PC-3 (cell line): ENCODE measurements around the gene TEFM. TPM values are rescaled to one million over a fixed set of nuclear protein-coding genes. Genes with fewer than 3 reads are reported as not detected.

Experiments used
- ATAC-seq: fragments of 200-7000 bp; cut with Tn5 transposase; 2 replicates; pipeline ENCODE4 v1.9.1; 2020; ENCODE audit warnings: mild to moderate bottlenecking, moderate library complexity
- BruUV-seq: library from RNA; stranded (reverse); fragments of 400-500 nt; replicated peaks from 2 replicates; lab custom pipeline; 2021; lab: Mats Ljungman, UMichigan
- CTCF ChIA-PET: fragments of 300-600 bp; sonication (Branson Sonifier 250); formaldehyde crosslinking; loops from one replicate; lab custom pipeline; 2022; ENCODE audit warnings: antibody characterized with exemption; lab: Charles Lee
- POLR2A ChIA-PET: fragments of 300-600 bp; sonication (Branson Sonifier 250); formaldehyde crosslinking; loops from one replicate; lab custom pipeline; 2022; ENCODE audit warnings: antibody characterized with exemption; ENCODE audit not compliant: unreplicated experiment; lab: Charles Lee
- DNase-seq: peaks from one replicate; pipeline ENCODE4 v3.0.0-alpha.2; 2015
- H2AFZ ChIP-seq: fragments of 300-600 bp; sonication (generic); 2 replicates; pipeline ENCODE4 v1.6.0; 2016; ENCODE audit warnings: antibody characterized with exemption, low read length
- H3F3A ChIP-seq: fragments of 300-600 bp; sonication (generic); one replicate; pipeline ENCODE4 v1.6.0; 2017; ENCODE audit warnings: antibody characterized with exemption, low read length, control low read depth, mild to moderate bottlenecking; ENCODE audit not compliant: unreplicated experiment
- H3K27ac ChIP-seq: fragments of 300-600 bp; sonication (generic); 2 replicates; pipeline ENCODE4 v1.5.1; 2016; ENCODE audit warnings: mild to moderate bottlenecking, low read length
- H3K27me3 ChIP-seq: fragments of 300-600 bp; sonication (generic); 2 replicates; pipeline ENCODE4 v1.6.1; 2016; ENCODE audit warnings: low read length, mixed read lengths
- H3K36me3 ChIP-seq: fragments of 300-600 bp; sonication (generic); 2 replicates; pipeline ENCODE4 v1.6.1; 2016; ENCODE audit warnings: low read depth, mixed run types, low read length, mixed read lengths
- H3K4me1 ChIP-seq: fragments of 300-600 bp; sonication (generic); 2 replicates; pipeline ENCODE4 v1.5.1; 2016; ENCODE audit warnings: low read length; ENCODE audit not compliant: insufficient read depth
- H3K4me2 ChIP-seq: fragments of 300-600 bp; sonication (generic); 2 replicates; pipeline ENCODE4 v1.6.0; 2016; ENCODE audit warnings: low read length
- H3K4me3 ChIP-seq: fragments of 300-600 bp; sonication (generic); 2 replicates; pipeline ENCODE4 v1.5.1; 2016; ENCODE audit warnings: mild to moderate bottlenecking, low read length, mixed read lengths
- H3K79me2 ChIP-seq: fragments of 300-600 bp; sonication (generic); 2 replicates; pipeline ENCODE4 v1.6.1; 2017; ENCODE audit warnings: low read length, mixed read lengths
- H3K9ac ChIP-seq: fragments of 300-600 bp; sonication (generic); 2 replicates; pipeline ENCODE4 v1.6.0; 2016; ENCODE audit warnings: mild to moderate bottlenecking, low read length
- H3K9me2 ChIP-seq: fragments of 300-600 bp; sonication (generic); replicated peaks from 2 replicates; pipeline ENCODE4 v1.6.1; 2016; ENCODE audit warnings: mixed run types, low read length, mixed read lengths
- H3K9me3 ChIP-seq: fragments of 300-600 bp; sonication (generic); 2 replicates; pipeline ENCODE4 v1.6.1; 2016; ENCODE audit warnings: low read length, mixed read lengths
- H4K20me1 ChIP-seq: fragments of 300-600 bp; sonication (generic); 2 replicates; pipeline ENCODE4 v1.6.1; 2016; ENCODE audit warnings: low read length, mixed read lengths
- EZH2 ChIP-seq: fragments of 300-600 bp; sonication (generic); IDR thresholded peaks from one replicate; pipeline ENCODE4 v1.6.1; 2017; ENCODE audit warnings: antibody characterized with exemption, mild to moderate bottlenecking, low read length; ENCODE audit not compliant: unreplicated experiment
- EZH2phosphoT487 ChIP-seq: fragments of 300-600 bp; sonication (generic); IDR thresholded peaks from 2 replicates; pipeline ENCODE4 v1.6.1; 2018; ENCODE audit warnings: mild to moderate bottlenecking, antibody characterized with exemption, low read length, borderline replicate concordance
- intact Hi-C: fragments of 100-400 bp; cut with micrococcal nuclease; formaldehyde crosslinking; loops from 2 replicates; pipeline ENCODE4 v1.9.0; 2023
- total RNA-seq: library from RNA; depleted of rRNA; stranded (reverse); fragments of >200 nt; gene quantifications from 2 replicates; pipeline ENCODE4 v1.2.3, GENCODE V29; 2014
- TF ChIP-seq, protein P1 (sequence below): fragments of 300-600 bp; sonication (generic); conservative IDR thresholded peaks from 2 replicates; pipeline ENCODE4 v1.5.1; 2017; ENCODE audit warnings: antibody characterized with exemption, low read depth, mild to moderate bottlenecking, low read length

TEFM gene
- total RNA-seq, 1 experiment from 2014 or later = 11.3 TPM

DNA sequence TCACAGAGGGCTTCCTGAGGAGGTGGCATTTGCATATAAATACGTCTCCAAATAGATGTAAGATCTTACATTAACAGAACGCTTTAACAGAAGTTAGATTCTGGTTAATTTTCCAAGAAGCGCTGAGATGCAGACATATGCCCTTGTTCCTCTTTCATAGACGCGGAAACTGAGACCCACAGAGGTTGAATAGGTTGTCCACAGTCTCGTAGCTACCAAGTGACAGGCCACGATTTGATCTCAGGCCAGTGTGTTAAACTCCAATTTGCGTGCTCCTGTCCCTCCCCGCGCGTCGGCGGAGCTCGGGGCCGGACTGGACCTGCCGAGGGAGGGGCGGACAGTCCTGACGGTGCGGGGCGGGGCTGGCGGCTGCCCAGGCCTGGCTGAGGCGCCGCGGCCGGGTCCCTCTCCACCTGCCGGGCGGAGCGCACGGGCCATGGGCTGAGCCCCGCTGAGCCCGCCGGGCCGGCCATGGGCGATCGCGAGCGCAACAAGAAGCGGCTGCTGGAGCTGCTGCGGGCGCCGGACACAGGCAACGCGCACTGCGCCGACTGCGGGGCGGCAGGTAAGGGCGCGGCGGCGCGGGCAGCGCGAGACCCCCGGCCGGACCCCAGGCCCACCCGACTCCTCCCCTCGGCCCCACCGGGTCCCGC is 15.6 kb upstream of the TEFM start, which contains the start of gene ADAP2:
Gene ADAP2 (plus strand): TSS at position 402 of the 653 bp plus-strand sequence. CDS start 70 bp downstream, at position 472.
- intact Hi-C loops = no loop called here
- Histone ChIP-seq H3K9me2 (no peaks in the 10 kb centered on the region), H3K9ac (no peak within 1 kb of the TSS), H3K36me3 (no peaks in the 10 kb centered on the region), H3K27ac (no peak within 1 kb of the TSS), H4K20me1 (no peaks in the 10 kb centered on the region), H3F3A (no peaks in the 10 kb centered on the region), H3K79me2 (no peaks in the 10 kb centered on the region), H3K4me3 (peak within 1 kb of the TSS; percentile 64), H2AFZ (peak within 1 kb of the TSS; percentile 67; the same call in 1 of the 2 replicates), H3K27me3 (no peaks in the 10 kb centered on the region), H3K4me2 (peak within 1 kb of the TSS; percentile 87), H3K9me3 (no peaks in the 10 kb centered on the region), H3K4me1 (0 out of 2 replicates have a peak, but pooled peaks cover 6% of the 10 kb centered on the region)
- no TSS peak for BruUV-seq
- peak; percentile 91 for ATAC-seq
- TF ChIP-seq, protein P1, sequence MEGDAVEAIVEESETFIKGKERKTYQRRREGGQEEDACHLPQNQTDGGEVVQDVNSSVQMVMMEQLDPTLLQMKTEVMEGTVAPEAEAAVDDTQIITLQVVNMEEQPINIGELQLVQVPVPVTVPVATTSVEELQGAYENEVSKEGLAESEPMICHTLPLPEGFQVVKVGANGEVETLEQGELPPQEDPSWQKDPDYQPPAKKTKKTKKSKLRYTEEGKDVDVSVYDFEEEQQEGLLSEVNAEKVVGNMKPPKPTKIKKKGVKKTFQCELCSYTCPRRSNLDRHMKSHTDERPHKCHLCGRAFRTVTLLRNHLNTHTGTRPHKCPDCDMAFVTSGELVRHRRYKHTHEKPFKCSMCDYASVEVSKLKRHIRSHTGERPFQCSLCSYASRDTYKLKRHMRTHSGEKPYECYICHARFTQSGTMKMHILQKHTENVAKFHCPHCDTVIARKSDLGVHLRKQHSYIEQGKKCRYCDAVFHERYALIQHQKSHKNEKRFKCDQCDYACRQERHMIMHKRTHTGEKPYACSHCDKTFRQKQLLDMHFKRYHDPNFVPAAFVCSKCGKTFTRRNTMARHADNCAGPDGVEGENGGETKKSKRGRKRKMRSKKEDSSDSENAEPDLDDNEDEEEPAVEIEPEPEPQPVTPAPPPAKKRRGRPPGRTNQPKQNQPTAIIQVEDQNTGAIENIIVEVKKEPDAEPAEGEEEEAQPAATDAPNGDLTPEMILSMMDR = no peak
- no peak for TF ChIP-seq EZH2
- DNase-seq = peak; percentile 36
- POLR2A ChIA-PET = interaction anchor here (0.6 kb wide), 1 partner anchor 77 kb away, joined by 7 read pairs; no protein-coding TSS in a partner anchor
- CTCF ChIA-PET = no interaction called here

DNA sequence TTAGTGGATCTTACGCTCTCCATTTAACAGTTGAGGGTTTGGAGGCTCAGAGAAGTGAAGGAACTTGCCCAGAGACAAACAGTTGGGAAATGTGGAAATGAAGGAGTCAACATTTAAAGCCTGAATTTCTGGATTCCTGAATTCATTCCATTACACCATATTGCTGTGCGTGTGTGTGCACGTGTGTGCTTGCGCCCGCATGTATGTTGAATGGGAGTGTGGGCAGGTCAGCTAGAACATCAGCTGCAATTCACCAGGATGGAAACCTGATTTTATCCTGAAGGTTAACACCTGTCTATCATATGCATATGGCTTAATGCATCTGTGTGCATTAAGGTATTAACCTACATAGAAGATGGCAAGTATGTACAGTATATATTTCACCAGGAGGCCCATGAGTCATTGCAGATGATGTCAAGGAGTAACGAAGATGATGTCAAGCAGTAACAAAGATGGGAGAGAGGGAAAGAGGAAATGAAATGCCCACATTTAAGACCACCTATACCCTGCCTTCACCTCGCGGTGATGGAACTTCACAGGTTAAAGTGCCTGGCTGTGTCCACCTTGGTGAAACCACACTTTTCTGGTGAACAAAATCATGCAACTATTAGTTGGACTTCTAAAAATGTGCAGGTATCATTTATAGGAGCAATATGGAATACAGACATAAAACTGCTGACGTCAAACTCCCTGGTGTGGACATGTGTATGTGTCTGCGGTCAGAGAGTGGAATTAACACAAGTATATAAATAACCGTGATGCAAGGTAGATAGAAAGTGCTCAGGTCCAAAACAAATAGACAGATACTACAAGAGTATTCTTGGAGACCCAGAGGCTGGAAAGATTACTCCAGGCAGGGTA is 14.9 kb upstream of the TEFM start:
- H3K79me2 ChIP-seq = no peaks in the 10 kb centered on the region
- POLR2A ChIA-PET = no interaction called here
- no peak for ATAC-seq
- no peaks in the 10 kb centered on the region for H4K20me1 ChIP-seq
- no peak for TF ChIP-seq EZH2phosphoT487
- TF ChIP-seq EZH2 = no peak
- TF ChIP-seq, protein P1 = no peak
- no peaks in the 10 kb centered on the region for H3K36me3 ChIP-seq
- intact Hi-C loops = no loop called here
- peak overlapping the region; percentile 64; the same call in 1 of the 2 replicates for H3K4me3 ChIP-seq
- H3K27me3 ChIP-seq = no peaks in the 10 kb centered on the region
- no peaks in the 10 kb centered on the region for H3K9me2 ChIP-seq
- peak overlapping the region; percentile 87 for H3K4me2 ChIP-seq
- BruUV-seq = no TSS peak
- H3K27ac ChIP-seq = no peak overlapping the region
- H2AFZ ChIP-seq = peak overlapping the region; percentile 67; the same call in 1 of the 2 replicates
- no peaks in the 10 kb centered on the region for H3F3A ChIP-seq
- H3K9me3 ChIP-seq = no peaks in the 10 kb centered on the region
- no peak for DNase-seq
- CTCF ChIA-PET = no interaction called here
- H3K9ac ChIP-seq = no peak overlapping the region
- 0 out of 2 replicates have a peak, but pooled peaks cover 6% of the 10 kb centered on the region for H3K4me1 ChIP-seq
